K562 (cell line): ENCODE data around the gene CREB3L2. TPM values are rescaled to one million over a fixed set of nuclear protein-coding genes. Genes with fewer than 3 reads are reported as not detected.

ENCODE experiments used
- ATF1 ChIP-seq, 2 experiments: fragments of 450-650 bp in 1 of 2; IDR thresholded peaks; 2 replicates each; pipeline ENCODE4 v1.6.1; 2016; ENCODE audit warnings: missing compliant biosample characterization in 1 of 2, missing genetic modification characterization in 1 of 2
- ATF4 ChIP-seq: fragments of 450-650 bp; formaldehyde crosslinking; IDR thresholded peaks from 2 replicates; pipeline ENCODE4 v1.4.0; 2022; ENCODE audit warnings: mild to moderate bottlenecking, moderate library complexity
- ETV6 ChIP-seq, 3 experiments: fragments of 150-350 bp in 1 of 3; sonication (generic) in 1 of 3; formaldehyde crosslinking in 1 of 3; IDR thresholded peaks; 2 replicates each; pipeline versions ENCODE4 v1.6.1 to v1.8.0; 2014 to 2022; ENCODE audit warnings: borderline replicate concordance in 2 of 3, low read depth in 2 of 3, antibody characterized with exemption in 1 of 3, low read length in 1 of 3, mild to moderate bottlenecking in 1 of 3, missing genetic modification reagents in 1 of 3
- FOSL1 ChIP-seq: fragments of 200-800 bp; sonication (Bioruptor generic); conservative IDR thresholded peaks from 2 replicates; pipeline ENCODE4 v1.6.1; 2016; ENCODE audit warnings: missing genetic modification characterization, missing compliant biosample characterization
- GABPB2 ChIP-seq: fragments of 250-450 bp; sonication (Bioruptor Pico); conservative IDR thresholded peaks from 2 replicates; pipeline ENCODE4 v1.5.1; 2021; ENCODE audit warnings: mild to moderate bottlenecking
- HDAC1 ChIP-seq, 2 experiments: fragments of 450-650 bp; IDR thresholded peaks; 2 replicates each; pipeline ENCODE4 v1.6.1; 2016 to 2017; ENCODE audit warnings: inconsistent platforms in 1 of 2, mild to moderate bottlenecking in 1 of 2, moderate library complexity in 1 of 2
- HDAC2 ChIP-seq: fragments of 450-650 bp; IDR thresholded peaks from 2 replicates; pipeline ENCODE4 v1.6.1; 2016; ENCODE audit warnings: mild to moderate bottlenecking
- ID3 ChIP-seq, 2 experiments: fragments of 250-450 bp in 1 of 2; fragments of 450-650 bp in 1 of 2; sonication (Bioruptor Pico) in 1 of 2; IDR thresholded peaks; 2 replicates each; pipeline versions ENCODE4 v1.6.1 to v1.8.0; 2016 to 2021; ENCODE audit warnings: mild to moderate bottlenecking in 2 of 2, moderate library complexity in 2 of 2, missing compliant biosample characterization in 1 of 2, missing genetic modification characterization in 1 of 2
- IRF9 ChIP-seq: fragments of 450-650 bp; IDR thresholded peaks from 2 replicates; pipeline ENCODE4 v1.6.1; 2016; ENCODE audit warnings: missing biosample characterization, missing genetic modification characterization
- KLF1 ChIP-seq: fragments of 450-650 bp; IDR thresholded peaks from 2 replicates; pipeline ENCODE4 v1.6.1; 2016; ENCODE audit warnings: missing genetic modification characterization, missing compliant biosample characterization
- MXD1 ChIP-seq: fragments of 250-450 bp; sonication (Bioruptor Pico); IDR thresholded peaks from 2 replicates; pipeline ENCODE4 v1.8.0; 2021; ENCODE audit warnings: borderline replicate concordance, mild to moderate bottlenecking, moderate library complexity; ENCODE audit not compliant: poor library complexity, severe bottlenecking
- OTX1 ChIP-seq: fragments of 450-650 bp; formaldehyde crosslinking; IDR thresholded peaks from 2 replicates; pipeline ENCODE4 v1.4.0; 2022; ENCODE audit warnings: mild to moderate bottlenecking
- POLR2AphosphoS5 ChIP-seq: IDR thresholded peaks from 2 replicates; pipeline ENCODE4 v1.6.1; 2011; ENCODE audit warnings: mild to moderate bottlenecking, low read depth, low read length, moderate library complexity; ENCODE audit not compliant: control insufficient read depth, insufficient read depth
- RB1 ChIP-seq: fragments of 450-650 bp; IDR thresholded peaks from 2 replicates; pipeline ENCODE4 v1.6.1; 2017; ENCODE audit warnings: low read depth, mild to moderate bottlenecking
- SAP30 ChIP-seq: fragments of 200-600 bp; sonication (generic); IDR thresholded peaks from 2 replicates; pipeline ENCODE4 v1.6.1; 2012; ENCODE audit warnings: borderline replicate concordance, low read depth, mild to moderate bottlenecking, moderate library complexity, low read length, control low read depth, inconsistent platforms; ENCODE audit not compliant: insufficient read depth, poor library complexity, severe bottlenecking
- SMAD3 ChIP-seq: fragments of 450-650 bp; formaldehyde crosslinking; conservative IDR thresholded peaks from 2 replicates; pipeline ENCODE4 v1.4.0; 2020; ENCODE audit warnings: mild to moderate bottlenecking
- SNRNP70 ChIP-seq: fragments of 200-400 bp; formaldehyde crosslinking; optimal IDR thresholded peaks from 2 replicates; pipeline ENCODE3; 2017; ENCODE audit warnings: low read depth, low read length
- SRF ChIP-seq, 2 experiments: fragments of 250-450, 450-650 bp in 1 of 2; sonication (Bioruptor Pico) in 1 of 2; sonication (generic) in 1 of 2; formaldehyde crosslinking; IDR thresholded peaks; 2 replicates each; pipeline versions ENCODE4 v1.5.0 to v1.5.1; 2020 to 2022; ENCODE audit warnings: mild to moderate bottlenecking in 1 of 2, missing genetic modification reagents in 1 of 2
- STAT5B ChIP-seq: fragments of 250-450 bp; sonication (Bioruptor Pico); IDR thresholded peaks from 2 replicates; pipeline ENCODE4 v1.8.0; 2021; ENCODE audit warnings: mild to moderate bottlenecking, inconsistent platforms
- USF2 ChIP-seq: sonication (generic); formaldehyde crosslinking; IDR thresholded peaks from 2 replicates; pipeline ENCODE4 v1.5.0; 2020; ENCODE audit warnings: missing genetic modification reagents
- ZFP36 ChIP-seq: fragments of 150-350 bp; IDR thresholded peaks from 2 replicates; pipeline ENCODE4 v1.6.1; 2018; ENCODE audit warnings: low read length, low read depth; ENCODE audit not compliant: partially characterized antibody
- ZNF165 ChIP-seq: fragments of 250-450 bp; sonication (Bioruptor Pico); IDR thresholded peaks from 2 replicates; pipeline ENCODE4 v1.4.0; 2020; ENCODE audit warnings: borderline replicate concordance
- ZNF431 ChIP-seq: sonication (generic); formaldehyde crosslinking; IDR thresholded peaks from 2 replicates; pipeline ENCODE4 v1.8.0; 2022; ENCODE audit warnings: mild to moderate bottlenecking, missing genetic modification reagents
- polyA plus RNA-seq, 8 experiments: library from polyadenylated mRNA; depleted of rRNA in 4 of 8; stranded (reverse) in 5 of 8; unstranded in 3 of 8; fragments of >200 nt; fragmentation: Nextera tagmentation in 2 of 8; fragmentation: Illumina TruSeq in 1 of 8; extraction: Ambion mirVana in 2 of 8; extraction: Trizol in 1 of 8; gene quantifications; 2 replicates each; pipeline versions ENCODE4 v1.2.1 to v1.2.3, GENCODE V29; 2011 to 2014; ENCODE audit warnings: inconsistent platforms in 1 of 8, missing spikeins in 1 of 8
- total RNA-seq, 7 experiments: library from RNA; depleted of rRNA in 6 of 7; stranded (reverse); fragments of >200 nt in 6 of 7; fragmentation: Illumina TruSeq in 2 of 7; extraction: Trizol in 2 of 7; gene quantifications; 2 replicates each; pipeline versions ENCODE4 v1.2.1 to v1.2.3, GENCODE V29; 2011 to 2021; ENCODE audit warnings: low replicate concordance in 1 of 7

CREB3L2 gene
- total and polyA plus RNA-seq, 9 of the 15 experiments (the other 6 are each of a cell fraction or from before 2014, with no cell fraction given) = 7.1 to 45.6 (median 15.8) TPM

GRCh38 chr7:138000081-138000701, 1.7 kb downstream of the CREB3L2 start (continued):
- peak; percentile 55 for TF ChIP-seq SAP30
- TF ChIP-seq HDAC1 (IDR thresholded peaks at IDR 0.05) = peak in 1 of 2 experiments; percentile 56; a peak in 1 of 4 replicates
- peak in 1 of 2 experiments; percentile 7; a peak in 1 of 4 replicates for TF ChIP-seq SRF (CRISPR knock-in tag; IDR thresholded peaks at IDR 0.05)
- TF ChIP-seq ID3 (CRISPR knock-in tag; IDR thresholded peaks at IDR 0.05) = no peak
- TF ChIP-seq ID3 (tag; IDR thresholded peaks at IDR 0.05) = peak; percentile 67; the same call in 1 of the 2 replicates
- TF ChIP-seq POLR2AphosphoS5 = no peak
- no peak for TF ChIP-seq ETV6 (IDR thresholded peaks at IDR 0.05; ENCODE audit: borderline replicate concordance in 1 of 2, low read depth in 2 of 2, low read length in 1 of 2)
- no peak for TF ChIP-seq ETV6 (CRISPR knock-in tag; IDR thresholded peaks at IDR 0.05; ENCODE audit: borderline replicate concordance)
- no peak for TF ChIP-seq ZNF165
- no peak for TF ChIP-seq OTX1 (CRISPR knock-in tag)
- no peak for TF ChIP-seq SNRNP70
- TF ChIP-seq MXD1 = no peak
- TF ChIP-seq RB1 = no peak
- TF ChIP-seq ZNF431 (CRISPR knock-in tag) = no peak
- no peak for TF ChIP-seq ATF1 (CRISPR knock-in tag; IDR thresholded peaks at IDR 0.05)
- TF ChIP-seq ATF1 (tag; IDR thresholded peaks at IDR 0.05) = peak; percentile 69
- TF ChIP-seq STAT5B (CRISPR knock-in tag) = no peak
- no peak for TF ChIP-seq FOSL1 (tag)
- TF ChIP-seq HDAC2 = no peak
- TF ChIP-seq SMAD3 (CRISPR knock-in tag) = no peak
- TF ChIP-seq GABPB2 (CRISPR knock-in tag) = no peak
- TF ChIP-seq ZFP36 = no peak
- no peak for TF ChIP-seq KLF1 (tag)
- no peak for TF ChIP-seq IRF9
- TF ChIP-seq USF2 (CRISPR knock-in tag) = no peak
- no peak for TF ChIP-seq ATF4
